ENCODE results near the gene TMEM141.
"Not testable (repeated sequence)": the region's sequence is repeated elsewhere in the genome, so short reads cannot be mapped to it uniquely, and the experiment has no call there.

Gene TMEM141

GRCh38 chr9:136794281-136794999 lies 3.3 kb downstream of the TMEM141 start:
- DNase-seq (ENCODE audit: low spot score), result no peak

- no peak for DNase-seq (ENCODE audit: low spot score)
Measured at GRCh38 chr9:136795000-136795348, 3.8 kb downstream of the TMEM141 start.

GRCh38 chr9:136796238-136796774 lies 5.2 kb downstream of the TMEM141 start, which contains the start of gene CCDC183:
Gene CCDC183 (plus strand): TSS chr9:136796338. CDS start chr9:136796398, 60 bp downstream.
- no peak for DNase-seq (ENCODE audit: low spot score)

GRCh38 chr9:136796775-136797347 lies 5.7 kb downstream of the TMEM141 start:
- DNase-seq (ENCODE audit: low spot score), result not testable (repeated sequence)

- DNase-seq (ENCODE audit: low spot score), result no peak
Measured at GRCh38 chr9:136798708-136799078, 7.5 kb downstream of the TMEM141 start.

- no peak for DNase-seq (ENCODE audit: low spot score)
Measured at GRCh38 chr9:136799079-136799853, 8.1 kb downstream of the TMEM141 start.

GRCh38 chr9:136799854-136800657 lies 8.9 kb downstream of the TMEM141 start:
- peak; percentile 89 for DNase-seq (ENCODE audit: low spot score)

- DNase-seq (ENCODE audit: low spot score), result no peak
Measured at GRCh38 chr9:136802321-136802720, 11.2 kb downstream of the TMEM141 start.

GRCh38 chr9:136803009-136803550 lies 11.9 kb downstream of the TMEM141 start:
- not testable (repeated sequence) for DNase-seq (ENCODE audit: low spot score)

- DNase-seq (ENCODE audit: low spot score), result no peak
Measured at GRCh38 chr9:136803551-136804508, 12.7 kb downstream of the TMEM141 start.

GRCh38 chr9:136804509-136805206 lies 13.5 kb downstream of the TMEM141 start:
- DNase-seq (ENCODE audit: low spot score), result no peak

GRCh38 chr9:136805207-136805740 lies 14.1 kb downstream of the TMEM141 start:
- DNase-seq (ENCODE audit: low spot score), result no peak

- DNase-seq (ENCODE audit: low spot score), result no peak
Measured at GRCh38 chr9:136806067-136806466, 14.9 kb downstream of the TMEM141 start.

- no peak for DNase-seq (ENCODE audit: low spot score)
Measured at GRCh38 chr9:136806631-136807201, 15.6 kb downstream of the TMEM141 start.

GRCh38 chr9:136807281-136808074 lies 16.3 kb downstream of the TMEM141 start, which contains the start of gene RABL6:
Gene RABL6 (plus strand): TSS chr9:136807948. CDS start chr9:136808197, 249 bp downstream.
- DNase-seq (ENCODE audit: low spot score), result peak; percentile 96

- DNase-seq (ENCODE audit: low spot score), result no peak
Measured at GRCh38 chr9:136808075-136808805, 17.1 kb downstream of the TMEM141 start.

- DNase-seq (ENCODE audit: low spot score), result no peak
Measured at GRCh38 chr9:136808806-136809158, 17.6 kb downstream of the TMEM141 start.
